HepG2 (cell line): ENCODE measurements around the gene C11orf65. TPM values are rescaled to one million over a fixed set of nuclear protein-coding genes. Genes with fewer than 3 reads are reported as not detected.
A peak's percentile ranks its signal among the peaks of the same experiment; 100 is the strongest.

Experiments used
- ASH2L ChIP-seq: fragments of 300-600, 200-600 bp; sonication (generic); IDR thresholded peaks from 2 replicates; pipeline ENCODE4 v1.7.0; 2017; ENCODE audit warnings: low read depth, mild to moderate bottlenecking, moderate library complexity, mixed read lengths, low read length; ENCODE audit not compliant: insufficient read length
- ATAD3A ChIP-seq: sonication (generic); formaldehyde crosslinking; IDR thresholded peaks from 2 replicates; pipeline ENCODE4 v1.4.0; 2020; ENCODE audit warnings: missing genetic modification reagents
- CBX2 ChIP-seq, 2 experiments: fragments of 200-600 bp in 1 of 2; sonication (generic); formaldehyde crosslinking in 1 of 2; IDR thresholded peaks; 2 replicates each; pipeline versions ENCODE4 v1.7.0 to v1.8.1; 2018 to 2022; ENCODE audit warnings: low read depth in 2 of 2, low read length in 1 of 2, mild to moderate bottlenecking in 1 of 2, missing genetic modification reagents in 1 of 2
- CBX5 ChIP-seq: sonication (generic); formaldehyde crosslinking; IDR thresholded peaks from 2 replicates; pipeline ENCODE4 v1.4.0; 2020; ENCODE audit warnings: missing genetic modification reagents, borderline replicate concordance
- DPF2 ChIP-seq: sonication (generic); formaldehyde crosslinking; IDR thresholded peaks from 2 replicates; pipeline ENCODE4 v1.4.0; 2020; ENCODE audit warnings: mild to moderate bottlenecking, low read depth, missing genetic modification reagents, borderline replicate concordance
- E2F5 ChIP-seq: sonication (generic); formaldehyde crosslinking; conservative IDR thresholded peaks from 2 replicates; pipeline ENCODE4 v1.4.0; 2020; ENCODE audit warnings: missing genetic modification reagents
- EHMT2 ChIP-seq: fragments of 200-600 bp; sonication (generic); IDR thresholded peaks from 2 replicates; pipeline ENCODE4 v1.7.0; 2017; ENCODE audit warnings: antibody characterized with exemption, low read depth, low read length, borderline replicate concordance
- HHEX ChIP-seq: IDR thresholded peaks from 2 replicates; pipeline ENCODE4 v1.6.1; 2016; ENCODE audit warnings: control low read depth
- HNRNPL ChIP-seq: fragments of 200-400 bp; formaldehyde crosslinking; IDR thresholded peaks from 2 replicates; pipeline ENCODE4 v1.6.1; 2017; ENCODE audit warnings: mild to moderate bottlenecking, low read depth, low read length
- HNRNPUL1 ChIP-seq: fragments of 200-400 bp; formaldehyde crosslinking; IDR thresholded peaks from 2 replicates; pipeline ENCODE4 v1.6.1; 2017; ENCODE audit warnings: low read depth, mild to moderate bottlenecking, low read length, moderate library complexity
- KLF9 ChIP-seq: IDR thresholded peaks from 2 replicates; pipeline ENCODE4 v1.6.1; 2016; ENCODE audit warnings: low read depth
- LCORL ChIP-seq, 2 experiments: fragments of 450-650 bp in 1 of 2; sonication (generic) in 1 of 2; formaldehyde crosslinking in 1 of 2; IDR thresholded peaks; 2 replicates each; pipeline versions ENCODE4 v1.5.0 to v1.6.1; 2017 to 2020; ENCODE audit warnings: antibody characterized with exemption in 1 of 2, missing genetic modification reagents in 1 of 2
- MATR3 ChIP-seq: sonication (generic); formaldehyde crosslinking; IDR thresholded peaks from 2 replicates; pipeline ENCODE4 v1.4.0; 2020; ENCODE audit warnings: missing genetic modification reagents
- MYNN ChIP-seq: sonication (generic); formaldehyde crosslinking; IDR thresholded peaks from 2 replicates; pipeline ENCODE4 v1.4.0; 2020; ENCODE audit warnings: mild to moderate bottlenecking, low read depth, missing genetic modification reagents
- ONECUT2 ChIP-seq: sonication (generic); formaldehyde crosslinking; IDR thresholded peaks from 2 replicates; pipeline ENCODE4 v1.4.0; 2020; ENCODE audit warnings: missing genetic modification reagents
- PCBP2 ChIP-seq: fragments of 200-400 bp; formaldehyde crosslinking; optimal IDR thresholded peaks from 2 replicates; pipeline ENCODE3; 2018; ENCODE audit warnings: low read length, low read depth; ENCODE audit not compliant: poor library complexity, severe bottlenecking
- PITX1 ChIP-seq: sonication (generic); formaldehyde crosslinking; IDR thresholded peaks from 2 replicates; pipeline ENCODE4 v1.5.1; 2020; ENCODE audit warnings: mild to moderate bottlenecking, missing genetic modification reagents
- RFX1 ChIP-seq: fragments of 450-650 bp; IDR thresholded peaks from 2 replicates; pipeline ENCODE4 v1.6.1; 2017
- RXRA ChIP-seq: sonication (generic); formaldehyde crosslinking; IDR thresholded peaks from 2 replicates; pipeline ENCODE4 v1.5.1; 2020; ENCODE audit warnings: missing genetic modification reagents
- SNRNP70 ChIP-seq: fragments of 200-400 bp; formaldehyde crosslinking; IDR thresholded peaks from 2 replicates; pipeline ENCODE4 v1.6.1; 2017; ENCODE audit warnings: mild to moderate bottlenecking, low read depth, low read length, moderate library complexity
- ZFP90 ChIP-seq: sonication (generic); formaldehyde crosslinking; IDR thresholded peaks from 2 replicates; pipeline ENCODE4 v1.8.0; 2022; ENCODE audit warnings: missing genetic modification reagents, mild to moderate bottlenecking, inconsistent platforms, borderline replicate concordance
- ZMYM2 ChIP-seq: sonication (generic); formaldehyde crosslinking; IDR thresholded peaks from 2 replicates; pipeline ENCODE4 v1.8.0; 2022; ENCODE audit warnings: mild to moderate bottlenecking, missing genetic modification reagents
- ZNF232 ChIP-seq: sonication (generic); formaldehyde crosslinking; IDR thresholded peaks from 2 replicates; pipeline ENCODE4 v1.4.0; 2020; ENCODE audit warnings: missing genetic modification reagents, borderline replicate concordance
- ZNF256 ChIP-seq: sonication (generic); formaldehyde crosslinking; conservative IDR thresholded peaks from 2 replicates; pipeline ENCODE4 v1.4.0; 2020; ENCODE audit warnings: missing genetic modification reagents
- ZNF44 ChIP-seq: sonication (generic); formaldehyde crosslinking; IDR thresholded peaks from 2 replicates; pipeline ENCODE4 v1.5.1; 2020; ENCODE audit warnings: mild to moderate bottlenecking, missing genetic modification reagents
- ZNF768 ChIP-seq: sonication (generic); formaldehyde crosslinking; IDR thresholded peaks from 2 replicates; pipeline ENCODE4 v1.4.0; 2020; ENCODE audit warnings: missing genetic modification reagents
- ZNF776 ChIP-seq: sonication (generic); formaldehyde crosslinking; IDR thresholded peaks from 2 replicates; pipeline ENCODE4 v1.4.0; 2020; ENCODE audit warnings: mild to moderate bottlenecking, missing genetic modification reagents
- ZSCAN12 ChIP-seq: sonication (generic); formaldehyde crosslinking; IDR thresholded peaks from 2 replicates; pipeline ENCODE4 v1.9.0; 2021; ENCODE audit warnings: mild to moderate bottlenecking, missing genetic modification reagents
- ZSCAN9 ChIP-seq: IDR thresholded peaks from 2 replicates; pipeline ENCODE4 v1.6.1; 2016; ENCODE audit warnings: borderline replicate concordance
- polyA plus RNA-seq, 8 experiments: library from polyadenylated mRNA; depleted of rRNA in 3 of 8; stranded (reverse) in 7 of 8; unstranded in 1 of 8; fragments of >200 nt; fragmentation: Illumina TruSeq in 4 of 8; extraction: Trizol in 4 of 8; gene quantifications; 2 replicates each; pipeline versions ENCODE4 v1.2.1 to v1.2.3, GENCODE V29; 2011 to 2016; ENCODE audit warnings: low read depth in 4 of 8, missing spikeins in 1 of 8, mixed read lengths in 1 of 8; ENCODE audit not compliant: insufficient read depth in 1 of 8
- total RNA-seq, 5 experiments: library from RNA; depleted of rRNA; stranded (reverse); fragments of >200 nt; fragmentation: Illumina TruSeq; extraction: Trizol; gene quantifications; 2 replicates each; pipeline ENCODE4 v1.2.3, GENCODE V29; 2016; ENCODE audit warnings: low read depth in 1 of 5
- TF ChIP-seq, protein P1 (sequence below): sonication (generic); formaldehyde crosslinking; IDR thresholded peaks from 2 replicates; pipeline ENCODE4 v1.5.1; 2020; ENCODE audit warnings: missing genetic modification reagents, mild to moderate bottlenecking, borderline replicate concordance

Gene C11orf65
- total and polyA plus RNA-seq, 2 of the 13 experiments (the other 11 are each of a cell fraction or from before 2014, with no cell fraction given): 0.38 to 0.42 TPM

GRCh38 chr11:108467091-108467823 lies at the start of gene C11orf65 (continued):
- 0 out of 2 replicates have a peak, but pooled peaks have one; percentile 25 for TF ChIP-seq ZFP90 (CRISPR knock-in tag)
- TF ChIP-seq SNRNP70: no peak
- TF ChIP-seq MATR3 (CRISPR knock-in tag): no peak
- TF ChIP-seq KLF9 (CRISPR knock-in tag): no peak
- no peak for TF ChIP-seq ATAD3A (CRISPR knock-in tag)
- TF ChIP-seq ZNF776: no peak
- TF ChIP-seq ZSCAN12 (CRISPR knock-in tag): no peak
- TF ChIP-seq PCBP2: no peak
- TF ChIP-seq ZNF232 (CRISPR knock-in tag): no peak
- TF ChIP-seq ZNF768 (CRISPR knock-in tag): no peak
- no peak for TF ChIP-seq EHMT2
- TF ChIP-seq MYNN: no peak
- TF ChIP-seq RXRA (CRISPR knock-in tag): 0 out of 2 replicates have a peak, but pooled peaks have one; percentile 35
- TF ChIP-seq, protein P1, sequence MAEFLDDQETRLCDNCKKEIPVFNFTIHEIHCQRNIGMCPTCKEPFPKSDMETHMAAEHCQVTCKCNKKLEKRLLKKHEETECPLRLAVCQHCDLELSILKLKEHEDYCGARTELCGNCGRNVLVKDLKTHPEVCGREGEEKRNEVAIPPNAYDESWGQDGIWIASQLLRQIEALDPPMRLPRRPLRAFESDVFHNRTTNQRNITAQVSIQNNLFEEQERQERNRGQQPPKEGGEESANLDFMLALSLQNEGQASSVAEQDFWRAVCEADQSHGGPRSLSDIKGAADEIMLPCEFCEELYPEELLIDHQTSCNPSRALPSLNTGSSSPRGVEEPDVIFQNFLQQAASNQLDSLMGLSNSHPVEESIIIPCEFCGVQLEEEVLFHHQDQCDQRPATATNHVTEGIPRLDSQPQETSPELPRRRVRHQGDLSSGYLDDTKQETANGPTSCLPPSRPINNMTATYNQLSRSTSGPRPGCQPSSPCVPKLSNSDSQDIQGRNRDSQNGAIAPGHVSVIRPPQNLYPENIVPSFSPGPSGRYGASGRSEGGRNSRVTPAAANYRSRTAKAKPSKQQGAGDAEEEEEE (CRISPR knock-in tag): 0 out of 2 replicates have a peak, but pooled peaks have one; percentile 45
- TF ChIP-seq DPF2: no peak
- TF ChIP-seq ZMYM2: peak; percentile 44; the same call in 1 of the 2 replicates
- no peak for TF ChIP-seq ZNF44 (CRISPR knock-in tag)
- no peak for TF ChIP-seq HNRNPL
- no peak for TF ChIP-seq LCORL (IDR thresholded peaks at IDR 0.05)
- TF ChIP-seq LCORL (CRISPR knock-in tag; IDR thresholded peaks at IDR 0.05): peak; percentile 64; the same call in 1 of the 2 replicates
- no peak for TF ChIP-seq ONECUT2
- TF ChIP-seq E2F5: no peak
- TF ChIP-seq ZSCAN9 (CRISPR knock-in tag): no peak
- TF ChIP-seq CBX5: no peak
- no peak for TF ChIP-seq PITX1 (CRISPR knock-in tag)
- peak; percentile 29; the same call in 1 of the 2 replicates for TF ChIP-seq RFX1
- TF ChIP-seq CBX2 (IDR thresholded peaks at IDR 0.05; ENCODE audit: low read depth, low read length): no peak
- TF ChIP-seq CBX2 (CRISPR knock-in tag; IDR thresholded peaks at IDR 0.05; ENCODE audit: low read depth): no peak
- no peak for TF ChIP-seq ZNF256 (CRISPR knock-in tag)
- no peak for TF ChIP-seq HHEX (CRISPR knock-in tag)
- no peak for TF ChIP-seq HNRNPUL1
- peak; percentile 69 for TF ChIP-seq ASH2L
